Uterus (tissue), 2 donors: ENCODE results near the gene CDON.

Source experiments
- POLR2A ChIP-seq, 2 donors: fragments of 450-650 bp; IDR thresholded peaks; one replicate each; pipeline ENCODE4 v1.6.1; 2016; ENCODE audit warnings: antibody characterized with exemption in 2 of 2, mild to moderate bottlenecking in 1 of 2, moderate library complexity in 1 of 2
- TF ChIP-seq, protein P1 (sequence below), 4 experiments: fragments of 200-600 bp in 2 of 4; fragments of 450-650 bp in 2 of 4; sonication (generic) in 2 of 4; IDR thresholded peaks; one replicate each; pipeline ENCODE4 v1.5.1; 2016 to 2019; ENCODE audit warnings: antibody characterized with exemption in 4 of 4, mild to moderate bottlenecking in 2 of 4, moderate library complexity in 1 of 4

- TF ChIP-seq, protein P1, sequence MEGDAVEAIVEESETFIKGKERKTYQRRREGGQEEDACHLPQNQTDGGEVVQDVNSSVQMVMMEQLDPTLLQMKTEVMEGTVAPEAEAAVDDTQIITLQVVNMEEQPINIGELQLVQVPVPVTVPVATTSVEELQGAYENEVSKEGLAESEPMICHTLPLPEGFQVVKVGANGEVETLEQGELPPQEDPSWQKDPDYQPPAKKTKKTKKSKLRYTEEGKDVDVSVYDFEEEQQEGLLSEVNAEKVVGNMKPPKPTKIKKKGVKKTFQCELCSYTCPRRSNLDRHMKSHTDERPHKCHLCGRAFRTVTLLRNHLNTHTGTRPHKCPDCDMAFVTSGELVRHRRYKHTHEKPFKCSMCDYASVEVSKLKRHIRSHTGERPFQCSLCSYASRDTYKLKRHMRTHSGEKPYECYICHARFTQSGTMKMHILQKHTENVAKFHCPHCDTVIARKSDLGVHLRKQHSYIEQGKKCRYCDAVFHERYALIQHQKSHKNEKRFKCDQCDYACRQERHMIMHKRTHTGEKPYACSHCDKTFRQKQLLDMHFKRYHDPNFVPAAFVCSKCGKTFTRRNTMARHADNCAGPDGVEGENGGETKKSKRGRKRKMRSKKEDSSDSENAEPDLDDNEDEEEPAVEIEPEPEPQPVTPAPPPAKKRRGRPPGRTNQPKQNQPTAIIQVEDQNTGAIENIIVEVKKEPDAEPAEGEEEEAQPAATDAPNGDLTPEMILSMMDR (IDR thresholded peaks at IDR 0.05), result no peak
- TF ChIP-seq POLR2A (IDR thresholded peaks at IDR 0.05), result no peak
Observed at GRCh38 chr11:126029805-126030204, 32.9 kb downstream of the CDON start.
